Femur (tissue), 1 donor: ENCODE measurements around the gene GNAZ.
"Not testable (repeated sequence)": the region's sequence is repeated elsewhere in the genome, so short reads cannot be mapped to it uniquely, and the experiment has no call there.

Experiments used
- DNase-seq: peaks from one replicate; pipeline ENCODE4 v3.0.0-alpha.2; 2017

GNAZ gene

DNA sequence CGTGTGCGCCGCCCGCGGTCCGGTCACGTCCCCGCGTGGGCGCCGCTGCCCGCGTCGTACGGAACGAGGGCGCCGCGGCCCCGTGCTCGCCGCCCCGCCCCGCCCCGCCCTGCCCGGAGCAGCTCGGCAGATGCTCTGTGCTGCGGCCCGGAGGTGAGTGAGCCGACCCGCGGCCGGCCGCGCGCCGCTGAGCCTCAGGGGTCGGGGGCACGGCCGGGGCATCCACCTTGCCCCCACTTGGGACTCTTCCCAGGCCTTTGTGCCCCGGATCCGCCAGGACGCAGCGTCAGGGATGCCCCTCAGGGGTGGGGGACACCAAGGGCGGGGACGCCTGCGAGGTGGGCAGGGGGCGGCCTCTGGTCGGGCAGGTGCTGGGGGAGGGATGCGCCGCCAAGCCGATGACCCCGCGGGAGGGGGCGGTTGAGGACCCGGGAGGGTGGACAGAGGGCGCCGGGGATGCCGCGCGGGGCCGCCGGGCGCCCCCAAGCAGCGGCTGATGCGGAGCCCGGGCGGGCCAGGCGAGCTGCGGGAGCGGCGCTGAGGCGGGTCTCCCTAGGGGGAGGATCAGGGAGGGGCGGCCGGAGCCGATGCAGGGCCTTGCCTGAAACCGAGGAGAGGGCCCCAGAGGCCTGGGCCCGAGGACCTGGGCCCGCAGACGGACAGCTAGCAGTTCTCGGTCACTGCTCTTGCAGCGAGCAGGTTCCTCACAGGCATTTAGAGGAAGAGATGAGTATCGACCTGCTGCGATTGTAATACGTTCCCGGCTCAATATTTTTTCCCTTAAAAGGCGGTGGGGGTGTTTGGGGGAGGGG, at the start of gene GNAZ:
Gene GNAZ, plus strand, starts transcription at position 102 of the 812 bp plus-strand sequence. CDS start 25,177 bp downstream, outside the sequence.
- DNase-seq = peak; percentile 39

DNA sequence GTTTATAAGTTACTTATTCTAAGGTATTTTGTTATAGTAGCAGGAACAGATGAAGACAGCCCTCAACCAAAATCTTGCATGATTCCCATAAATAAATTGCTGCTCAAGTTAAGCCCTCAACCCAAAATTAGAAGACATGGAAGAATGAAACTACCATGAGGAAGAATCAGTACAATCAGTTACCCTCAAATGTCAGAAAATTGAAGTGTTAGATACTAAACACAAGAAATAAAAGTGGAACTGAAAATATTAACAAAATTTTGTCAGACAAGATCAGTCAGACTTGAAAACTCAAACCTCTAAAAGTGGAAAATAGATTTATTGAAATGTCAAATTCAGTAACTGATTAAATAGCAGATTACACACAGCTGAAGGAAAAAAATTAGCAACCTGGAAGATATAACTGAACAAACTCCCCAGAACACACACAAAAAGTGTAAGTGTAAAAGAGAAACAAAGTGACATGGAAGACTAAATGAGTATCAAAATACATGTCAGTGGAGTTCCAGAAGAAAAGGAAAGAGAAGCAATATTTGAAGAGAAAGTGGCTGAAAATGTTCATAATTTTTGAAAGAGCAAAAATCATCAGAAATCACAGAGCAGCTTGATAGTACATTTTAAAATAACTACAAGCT, 49.5 kb upstream of the GNAZ start:
- no peak for DNase-seq

DNA sequence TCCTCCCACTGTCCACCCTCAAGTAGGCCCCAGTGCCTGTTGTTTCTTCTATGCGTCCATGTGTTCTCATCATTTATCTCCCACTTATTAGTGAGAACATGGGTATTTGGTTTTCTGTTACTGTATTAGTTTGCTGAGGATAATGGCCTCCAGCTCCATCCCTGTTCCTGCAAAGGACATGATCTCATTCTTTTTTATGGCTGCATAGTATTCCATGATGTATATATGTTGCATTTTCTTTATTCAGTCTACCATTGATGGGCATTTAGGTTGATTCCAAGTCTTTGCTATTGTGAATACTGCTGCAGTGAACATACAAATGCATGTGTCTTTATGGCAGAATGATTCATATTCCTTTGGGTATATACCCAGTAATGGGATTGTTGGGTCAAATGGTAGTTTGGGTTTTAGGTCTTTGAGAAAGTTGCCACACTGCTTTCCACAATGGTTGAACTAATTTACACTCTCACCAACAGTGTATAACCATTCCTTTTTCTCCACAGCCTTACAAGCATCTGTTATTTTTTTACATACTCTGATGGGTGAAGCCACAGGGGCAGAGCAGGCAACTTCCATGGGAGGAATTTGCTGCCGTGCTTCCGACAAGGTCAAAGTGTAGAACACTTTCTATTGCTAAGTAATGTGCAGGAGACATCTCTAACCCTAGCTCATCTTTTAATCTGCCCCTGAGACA, 48.5 kb upstream of the GNAZ start:
- not testable (repeated sequence) for DNase-seq

DNA sequence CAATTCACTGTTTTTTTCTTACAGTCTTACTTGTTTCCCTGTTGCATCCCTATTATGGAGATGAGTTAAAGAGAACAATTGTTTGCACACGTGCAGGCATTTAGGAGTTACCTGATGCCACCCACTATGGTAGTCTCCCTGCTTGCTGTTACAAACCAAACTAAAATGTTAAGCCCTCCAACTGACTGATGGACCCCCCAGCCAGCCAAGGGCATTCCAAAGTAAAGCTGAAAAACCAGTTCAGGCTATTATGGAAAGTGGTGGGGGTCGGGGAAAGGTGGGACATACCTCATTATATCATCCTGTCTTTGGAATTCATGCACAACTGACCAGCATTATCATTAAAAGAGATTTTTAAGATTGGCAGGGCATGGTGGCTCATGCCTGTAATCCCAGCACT, 47.0 kb upstream of the GNAZ start:
- DNase-seq = no peak

DNA sequence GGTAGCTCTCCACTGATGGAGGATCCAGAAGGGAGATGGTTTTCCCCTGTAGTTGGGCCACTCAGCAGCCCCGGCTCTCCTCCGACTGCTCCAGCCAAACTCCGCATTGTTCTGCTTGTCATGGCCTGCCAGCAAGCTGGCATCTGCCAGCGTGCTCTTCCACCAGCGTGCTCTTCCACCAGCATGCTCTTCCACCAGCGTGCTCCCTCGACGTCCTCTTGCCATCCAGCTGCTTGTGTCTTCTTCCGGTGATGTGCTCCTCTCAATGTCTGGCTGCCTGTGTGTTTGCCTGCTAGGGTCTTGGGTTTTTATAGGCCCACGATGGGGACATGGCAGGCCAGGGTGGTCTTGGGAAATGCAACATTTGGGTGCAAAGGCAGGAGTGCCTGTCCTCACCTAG, 43.5 kb upstream of the GNAZ start:
- no peak for DNase-seq

DNA sequence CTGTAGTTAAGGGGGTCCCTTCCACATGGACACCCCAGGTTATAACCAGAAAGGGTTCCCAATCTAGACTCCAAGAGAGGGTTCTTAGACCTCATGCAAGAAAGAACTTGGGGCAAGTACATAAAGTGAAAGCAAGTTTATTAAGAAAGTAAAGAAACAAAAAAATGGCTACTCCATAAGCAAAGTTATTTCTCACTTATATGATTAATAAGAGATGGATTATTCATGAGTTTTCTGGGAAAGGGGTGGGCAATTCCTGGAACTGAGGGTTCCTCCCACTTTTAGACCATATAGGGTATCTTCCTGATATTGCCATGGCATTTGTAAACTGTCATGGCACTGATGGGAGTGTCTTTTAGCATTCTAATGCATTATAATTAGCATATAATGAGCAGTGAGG, 42.5 kb upstream of the GNAZ start:
- DNase-seq = not testable (repeated sequence)

DNA sequence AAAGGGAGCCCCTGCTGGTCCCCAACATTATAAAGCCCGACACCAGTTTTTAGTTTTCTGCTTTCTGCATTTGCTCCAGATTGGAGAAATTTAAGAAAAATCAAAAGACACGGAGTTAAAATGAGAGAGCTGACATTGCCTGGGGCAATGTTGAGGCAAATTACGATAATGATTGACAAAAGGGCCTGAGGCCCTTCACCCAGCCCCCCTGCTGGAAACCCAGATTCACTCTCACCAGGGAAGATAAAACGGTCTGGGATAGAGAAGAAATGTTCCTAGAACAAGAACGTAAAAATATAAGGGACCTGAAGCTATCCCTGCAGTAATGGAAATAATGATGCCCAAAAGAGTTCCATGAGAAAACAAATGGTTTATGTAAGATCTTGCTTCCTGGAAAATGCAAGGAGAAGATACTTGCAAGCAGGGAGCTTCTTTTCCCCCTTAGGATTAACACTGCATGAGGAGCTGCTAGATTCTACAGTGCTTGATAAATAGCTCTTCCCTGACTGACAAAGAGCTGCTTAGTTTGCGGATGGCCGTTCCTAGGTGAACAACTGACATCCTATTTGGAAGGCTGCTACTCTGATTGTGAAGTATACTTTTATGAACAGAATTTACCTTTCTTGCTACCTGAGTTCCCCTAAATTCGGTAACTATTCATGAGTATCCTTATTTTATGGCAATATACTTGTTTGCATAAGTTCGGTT, 40.6 kb upstream of the GNAZ start:
- DNase-seq = no peak

DNA sequence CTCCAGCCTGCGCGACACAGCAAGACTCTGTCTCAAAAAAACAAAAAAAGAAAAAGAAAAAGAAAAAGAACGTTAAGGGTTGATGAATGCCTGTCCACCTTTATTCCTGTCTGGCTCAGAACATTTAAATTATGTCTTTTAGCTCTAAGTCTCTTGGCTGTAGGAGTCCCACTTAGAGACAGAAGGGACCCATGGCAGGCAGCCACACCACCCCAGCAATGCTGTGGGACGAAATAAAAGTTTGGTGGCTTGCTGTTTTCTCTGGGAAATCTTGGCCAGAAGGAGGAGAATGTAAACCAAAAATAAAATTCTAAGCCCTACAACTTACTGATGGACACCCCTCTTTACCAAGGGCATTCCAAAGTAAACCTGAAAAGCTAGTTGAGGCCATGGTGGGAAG, 38.9 kb upstream of the GNAZ start:
- no peak for DNase-seq

DNA sequence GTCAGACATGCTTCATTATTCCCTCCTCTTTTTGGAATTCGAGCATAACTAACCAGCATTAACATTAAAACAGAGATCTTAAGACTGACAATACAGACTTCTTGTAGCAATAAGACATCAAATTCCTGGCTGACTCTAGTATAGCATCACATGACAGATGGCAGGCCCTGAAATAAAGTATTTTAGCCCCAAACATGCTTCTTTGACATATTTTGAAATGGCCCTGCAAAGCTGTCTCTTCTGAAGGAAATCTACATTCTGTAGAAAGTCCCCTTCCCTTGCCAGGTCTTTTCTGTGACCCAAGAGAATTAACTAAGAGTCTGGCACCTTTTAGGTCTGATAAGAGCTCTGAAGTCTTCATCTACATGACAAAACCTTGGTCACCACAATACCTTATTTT, 38.5 kb upstream of the GNAZ start:
- no peak for DNase-seq

DNA sequence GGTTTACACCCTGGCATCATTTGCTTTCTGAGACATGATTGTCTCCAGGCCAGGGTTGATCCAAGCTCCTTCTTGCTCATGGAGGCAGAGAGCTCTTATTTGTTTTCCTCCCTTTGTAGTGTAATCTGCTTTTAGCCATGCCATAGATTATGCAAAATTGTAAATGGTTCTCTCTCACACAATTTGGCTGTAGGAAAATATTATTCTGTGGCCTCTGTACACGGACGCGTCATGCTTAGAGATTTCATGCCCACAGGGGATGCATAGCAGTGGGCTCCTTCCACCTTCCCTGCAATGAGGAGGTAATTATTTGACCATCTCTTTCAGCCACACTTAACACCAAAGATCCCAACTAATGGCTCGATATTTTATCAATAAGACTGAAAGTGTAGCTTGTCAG, 37.7 kb upstream of the GNAZ start:
- DNase-seq = no peak

DNA sequence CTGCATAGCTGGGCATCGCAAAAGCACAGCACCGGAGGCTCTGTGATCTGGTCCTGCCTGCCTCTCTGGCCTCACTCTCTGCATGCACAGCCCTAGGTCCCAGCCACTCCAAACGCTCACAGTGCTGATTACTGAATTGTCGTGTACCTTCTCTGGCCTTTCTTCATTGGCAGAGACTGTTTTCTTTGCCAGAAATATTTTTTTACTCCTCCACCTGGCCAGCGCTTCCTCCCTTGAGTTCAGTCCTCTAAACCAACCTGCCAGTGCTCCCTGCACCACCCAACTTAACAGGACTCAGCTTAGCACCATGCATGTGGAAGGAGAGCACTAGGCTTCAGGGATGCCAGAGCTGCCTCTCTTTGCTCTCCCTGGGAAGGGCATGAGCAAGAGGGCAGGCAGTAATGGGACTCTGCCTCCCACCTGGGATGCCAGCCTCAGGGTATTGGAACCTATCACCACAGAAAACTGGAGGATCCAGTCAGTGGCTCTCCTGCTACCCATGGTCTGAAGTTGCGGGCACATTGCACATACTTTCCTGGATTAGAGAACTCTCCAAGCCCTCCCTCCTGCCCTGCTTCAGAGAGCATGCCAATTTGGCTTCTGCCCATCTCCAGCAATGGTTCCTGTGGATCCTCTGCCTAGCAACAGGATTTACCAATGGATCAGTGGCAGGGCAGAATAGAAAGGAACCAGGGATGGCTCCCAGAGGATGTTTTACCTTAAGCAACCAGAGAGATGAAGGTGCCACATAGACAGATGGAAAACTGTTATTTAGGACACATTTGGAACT, 37.0 kb upstream of the GNAZ start:
- no peak for DNase-seq

DNA sequence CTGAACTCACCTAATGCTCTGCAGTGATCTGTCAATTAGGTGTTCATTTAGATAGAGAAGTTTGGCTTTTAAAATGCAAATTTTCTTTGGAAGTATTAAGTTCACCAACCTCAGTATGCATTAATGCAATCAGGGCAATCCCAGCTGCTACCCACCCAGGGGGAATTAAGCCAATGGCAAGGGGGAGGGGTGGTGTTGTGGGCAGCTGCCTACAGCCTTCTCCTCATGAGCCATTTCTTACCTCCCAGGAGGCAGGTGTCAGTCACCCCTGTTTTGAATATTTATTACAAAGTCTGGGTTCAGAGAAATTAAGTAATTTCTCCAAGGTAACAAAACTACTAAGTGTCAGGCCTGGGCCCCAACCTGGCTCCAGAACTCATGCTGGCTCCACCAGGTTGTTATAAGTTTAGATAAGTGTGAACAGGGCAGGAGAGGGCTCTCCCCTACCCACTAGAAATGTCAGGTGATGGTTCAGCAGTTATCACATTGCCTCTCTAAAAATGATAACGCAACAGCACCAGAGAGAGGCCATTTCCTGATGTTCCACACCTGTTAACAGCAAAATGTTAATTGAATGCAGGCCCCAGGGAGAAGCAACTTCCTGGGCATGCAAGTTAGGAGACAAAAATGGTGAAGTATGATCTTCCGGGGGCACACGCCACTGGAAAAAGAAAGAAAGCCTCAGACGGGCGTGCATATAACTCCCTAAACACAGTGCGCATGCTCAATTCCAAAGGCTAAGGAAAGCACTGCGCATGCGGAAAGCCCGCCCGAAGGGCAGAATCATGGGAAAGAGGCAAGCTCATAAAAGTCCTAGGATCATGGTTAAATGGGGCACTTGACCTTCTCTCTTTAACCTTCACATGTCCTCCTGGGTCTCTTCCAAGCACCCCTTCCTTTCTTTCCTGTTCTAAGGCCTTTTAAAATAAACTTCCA, 35.4 kb upstream of the GNAZ start:
- no peak for DNase-seq

DNA sequence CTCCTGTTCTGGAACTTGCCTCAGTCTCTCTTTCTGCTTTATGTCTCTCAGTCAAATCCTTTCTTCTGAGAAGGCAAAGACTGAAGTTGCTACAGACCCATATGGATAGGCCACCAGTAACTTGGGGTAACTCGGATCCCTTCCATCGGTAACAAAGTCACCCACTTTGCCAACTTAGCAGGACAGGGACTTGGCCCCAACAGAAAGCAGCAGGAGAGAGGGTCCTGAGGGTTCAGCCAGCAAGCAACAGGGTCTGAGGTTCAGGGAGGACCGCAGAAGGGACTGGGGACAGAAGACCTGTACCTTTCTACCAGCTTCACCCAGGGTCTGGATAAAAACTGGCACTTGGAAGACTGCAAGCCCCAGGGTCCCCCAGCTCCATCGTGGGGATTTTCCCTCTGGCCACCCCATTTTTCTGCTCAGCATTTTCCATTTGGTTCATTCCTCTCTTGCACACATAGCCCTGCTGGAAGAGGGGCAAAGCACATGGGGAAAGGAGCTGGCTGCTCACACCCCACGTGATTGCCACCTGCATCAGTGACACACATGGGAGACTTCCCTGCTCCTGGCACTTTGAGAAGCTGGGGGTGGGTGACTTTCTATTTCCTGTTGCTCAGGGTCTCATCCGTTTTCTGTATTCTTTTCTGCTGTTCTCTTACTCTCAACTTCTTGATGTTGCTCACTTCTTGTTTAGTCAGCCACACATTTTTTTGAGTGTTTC, 34.6 kb upstream of the GNAZ start:
- DNase-seq = no peak

DNA sequence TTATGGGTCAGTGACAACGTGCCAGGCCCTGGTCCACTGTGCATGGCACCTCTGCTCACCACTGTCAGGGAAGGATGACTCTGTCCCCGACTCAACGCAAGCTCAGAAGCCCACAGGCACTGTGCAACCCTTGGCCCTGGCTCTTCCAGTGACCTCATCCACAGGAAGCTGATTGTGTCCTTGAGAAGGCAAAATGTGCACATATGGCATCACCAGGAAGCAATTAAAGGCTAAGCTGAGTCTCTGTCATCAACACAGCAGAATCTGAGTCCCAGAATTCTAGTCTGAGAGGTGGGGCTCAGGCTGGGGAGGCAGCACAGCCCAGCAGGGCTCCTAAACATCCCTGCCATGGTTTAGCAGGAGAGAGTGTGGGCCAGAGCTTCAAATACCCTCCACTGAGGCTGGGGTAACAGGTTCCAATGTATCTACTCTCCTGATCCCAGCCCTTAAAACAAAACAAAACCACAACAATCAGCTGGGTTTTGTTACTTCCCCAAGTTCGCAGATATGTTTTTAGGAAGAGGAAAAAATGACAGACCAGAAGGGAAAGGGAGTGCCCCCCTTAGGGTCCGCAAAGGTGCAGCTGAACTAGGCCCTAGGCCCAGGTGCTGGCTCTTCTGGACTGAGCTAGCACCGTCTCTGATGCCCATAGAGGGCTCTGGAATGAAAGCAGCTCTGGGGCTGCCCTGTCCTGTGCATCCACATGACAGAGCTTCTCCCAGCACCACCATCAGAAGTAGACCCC, 33.5 kb upstream of the GNAZ start:
- no peak for DNase-seq

DNA sequence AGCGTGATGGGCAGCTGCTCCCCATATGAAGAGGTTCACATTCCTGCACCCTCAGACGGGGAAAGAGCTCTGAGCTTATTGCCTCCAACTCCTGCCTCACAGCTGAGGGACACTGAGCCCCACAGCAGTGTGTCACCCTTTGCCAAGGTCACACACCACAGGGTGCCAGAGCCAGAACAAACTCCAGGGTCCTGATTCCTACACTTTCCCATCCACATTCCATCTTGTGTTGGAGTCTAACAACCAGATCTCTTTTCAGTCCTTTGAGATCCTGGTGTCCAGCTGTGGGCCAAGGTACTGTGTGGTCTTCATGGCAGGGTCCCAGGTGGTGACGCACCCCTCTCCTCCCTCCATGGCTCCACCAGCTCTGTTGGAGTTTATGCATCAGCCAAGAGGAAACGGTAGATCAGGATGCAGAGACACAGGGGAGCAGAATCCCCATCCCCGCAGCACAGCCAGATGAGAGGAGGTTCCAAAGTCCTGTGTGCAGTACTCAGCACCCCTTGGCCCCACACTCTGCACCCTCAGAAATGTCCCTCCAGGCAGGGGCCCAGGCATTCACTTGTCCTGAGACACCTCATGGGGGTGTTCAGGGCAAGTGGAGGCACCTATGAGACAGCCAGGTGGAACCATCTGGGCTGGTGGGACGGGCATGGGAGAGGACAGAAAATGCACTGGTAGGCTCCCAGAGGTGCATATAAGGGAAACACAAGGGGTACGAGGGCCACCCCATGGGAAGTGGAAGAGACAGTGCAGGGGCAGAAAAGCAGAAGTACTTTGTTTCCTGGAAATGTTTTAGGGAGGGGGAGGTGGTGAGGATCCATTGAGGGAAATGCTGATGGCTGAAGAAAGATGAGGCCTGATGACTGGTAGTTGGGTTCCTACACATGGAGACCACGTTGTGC, 32.6 kb upstream of the GNAZ start:
- DNase-seq = no peak

DNA sequence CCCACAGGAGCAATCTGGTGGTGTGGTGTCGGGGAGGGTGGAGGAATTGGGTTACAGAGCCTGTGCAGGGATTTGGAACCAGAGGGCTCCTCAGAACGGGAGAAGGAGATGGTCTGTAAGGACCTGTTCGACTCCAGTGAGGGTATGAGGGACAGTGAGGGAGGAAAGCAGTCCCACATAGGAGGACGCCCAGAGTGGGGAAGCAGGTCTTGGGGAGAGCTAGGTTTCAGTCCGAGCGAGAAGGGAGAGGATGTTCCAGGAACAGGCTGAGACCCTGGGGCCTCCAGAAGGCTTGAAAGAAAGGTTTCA, 32.0 kb upstream of the GNAZ start:
- no peak for DNase-seq

DNA sequence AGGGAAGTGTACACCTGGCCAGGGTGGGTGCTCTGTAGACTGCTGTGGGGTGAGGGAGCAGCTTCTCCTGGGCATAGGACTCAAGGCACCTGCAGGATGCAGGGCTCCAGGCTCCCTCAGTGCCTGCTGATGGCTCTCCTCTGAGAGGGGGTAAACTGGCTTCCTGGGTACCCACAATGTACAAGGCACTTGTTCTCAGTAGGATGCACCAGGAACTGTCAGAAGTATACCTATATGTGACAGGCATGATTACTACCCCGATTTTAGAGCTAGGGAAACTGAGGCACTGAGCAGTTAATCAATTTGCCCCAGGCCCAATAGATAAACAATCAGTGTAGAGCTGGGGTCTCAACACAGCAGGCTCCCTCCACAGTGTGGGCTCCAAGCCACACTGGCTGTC, 31.4 kb upstream of the GNAZ start:
- no peak for DNase-seq

DNA sequence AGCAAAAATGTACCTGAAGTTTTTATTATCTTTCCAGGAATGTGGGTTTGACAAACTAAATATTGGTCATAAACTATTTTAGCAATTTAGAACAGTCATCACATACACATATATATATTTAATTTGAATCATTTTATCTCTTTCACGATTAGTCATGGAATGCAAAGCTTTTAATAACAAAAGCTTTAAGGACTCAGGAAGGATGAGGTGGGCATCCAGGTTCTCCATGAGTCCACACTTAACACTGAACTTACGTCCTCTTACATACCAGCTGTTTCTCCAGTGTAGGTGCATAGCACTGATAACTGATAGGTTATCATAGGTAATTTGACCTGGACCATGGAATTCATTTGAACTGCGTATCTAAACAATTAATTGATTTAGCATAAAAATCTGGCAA, 28.1 kb upstream of the GNAZ start:
- DNase-seq = no peak

DNA sequence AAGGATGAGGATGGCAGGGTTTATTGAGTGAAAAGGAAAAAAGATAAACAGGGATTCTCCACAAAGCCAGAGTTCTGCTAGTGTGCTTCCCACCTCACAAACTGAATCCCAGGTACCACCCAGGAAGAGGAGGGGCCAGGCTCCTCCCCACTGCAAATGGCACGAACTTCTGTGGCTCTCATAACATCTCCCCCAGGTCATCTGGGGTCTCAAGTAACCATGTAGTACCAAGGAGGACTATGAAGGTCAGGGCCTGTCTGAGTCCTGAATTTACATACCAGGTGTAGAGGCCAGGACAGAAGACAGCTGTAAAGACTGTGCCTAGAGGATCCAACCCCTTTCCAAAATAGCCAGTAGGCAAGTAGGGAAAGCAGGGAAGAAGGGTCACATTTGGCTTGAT, 25.7 kb upstream of the GNAZ start:
- no peak for DNase-seq
